ENCODE data around the gene PSEN2.

The PSEN2 gene

GRCh38 chr1:226887006-226887405 lies 16.6 kb downstream of the PSEN2 start:
- DNase-seq, result no peak

GRCh38 chr1:226888021-226888420 lies 17.6 kb downstream of the PSEN2 start:
- no peak for DNase-seq

- no peak for DNase-seq
These were observed 18.4 kb downstream of the PSEN2 start for GRCh38 chr1:226888816-226889215.

- no peak for DNase-seq
These were observed 19.4 kb downstream of the PSEN2 start for GRCh38 chr1:226889616-226890330.

DNA sequence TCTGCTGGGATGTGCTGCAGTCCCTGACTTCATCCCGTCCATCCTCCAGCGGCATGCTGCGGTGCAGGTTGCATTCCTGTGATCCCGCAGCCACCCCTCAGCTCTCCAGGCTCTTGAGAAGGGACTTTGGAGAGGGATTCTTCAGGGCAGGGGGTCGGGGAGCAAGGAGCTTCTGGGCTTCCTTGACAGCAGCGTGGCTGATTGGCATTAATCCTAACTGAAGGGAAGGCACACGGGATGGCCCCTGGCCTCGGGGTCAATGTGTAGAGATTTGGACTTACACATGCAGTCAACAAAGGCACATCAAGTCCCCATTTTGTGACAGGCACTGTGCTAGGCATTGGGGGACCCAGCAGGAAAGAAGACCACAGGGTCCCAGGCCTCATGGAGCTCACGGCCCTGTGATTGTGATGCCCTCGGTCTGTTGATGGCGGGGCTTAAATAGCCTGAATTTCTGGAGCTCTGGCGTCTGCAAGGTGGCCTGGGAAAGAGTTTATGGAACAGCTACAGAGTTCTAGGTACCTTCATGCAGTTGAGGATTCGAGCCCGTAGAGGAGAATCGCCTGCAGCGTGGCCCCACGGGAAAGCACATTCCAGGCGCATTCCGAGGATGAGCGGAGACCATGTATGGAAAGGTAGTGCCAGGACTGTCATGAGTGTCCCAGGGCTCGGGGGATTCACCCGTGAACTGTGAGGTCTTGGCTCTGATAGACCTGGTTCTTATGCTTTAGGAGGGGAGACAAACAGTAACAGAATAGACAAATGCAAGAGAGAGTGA lies 20.1 kb downstream of the PSEN2 start:
- DNase-seq, result no peak

- DNase-seq, result no peak
These were observed 20.9 kb downstream of the PSEN2 start for GRCh38 chr1:226891346-226891745.

DNA sequence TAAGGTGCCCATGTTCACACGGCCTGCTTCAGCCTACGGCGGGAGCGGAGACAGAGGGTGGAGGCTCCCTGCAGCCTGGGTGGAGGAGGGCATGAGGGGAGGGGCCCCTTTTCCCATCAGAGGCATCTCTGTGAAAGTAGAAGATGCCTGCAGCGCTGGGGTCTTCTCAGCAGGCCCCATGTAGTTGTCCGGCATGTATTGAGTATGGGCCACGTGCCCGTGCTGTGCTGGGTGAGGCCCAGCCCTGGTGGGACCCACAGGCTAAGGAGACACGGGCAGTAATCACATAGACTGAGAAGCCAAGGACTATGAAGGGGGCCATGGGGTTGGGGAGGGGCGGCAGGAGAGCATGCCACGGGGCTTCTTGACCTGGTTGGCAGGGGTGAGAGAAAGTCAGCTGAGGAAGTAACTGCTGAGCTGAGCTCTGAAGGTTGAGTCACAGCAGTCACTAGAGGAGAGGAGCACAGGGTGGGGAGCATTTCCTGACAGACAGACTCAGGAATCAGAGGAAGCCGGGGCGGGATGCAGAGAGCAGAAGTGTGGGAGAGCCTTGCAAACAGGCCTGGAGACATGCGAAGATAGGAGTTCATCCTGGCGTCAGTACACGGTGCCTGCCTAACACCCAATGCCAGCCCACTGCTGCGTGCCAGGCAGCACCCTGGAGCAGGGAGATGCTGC lies 21.6 kb downstream of the PSEN2 start:
- no peak for DNase-seq

- DNase-seq, result no peak
These were observed 22.1 kb downstream of the PSEN2 start for GRCh38 chr1:226892524-226892875.

DNA sequence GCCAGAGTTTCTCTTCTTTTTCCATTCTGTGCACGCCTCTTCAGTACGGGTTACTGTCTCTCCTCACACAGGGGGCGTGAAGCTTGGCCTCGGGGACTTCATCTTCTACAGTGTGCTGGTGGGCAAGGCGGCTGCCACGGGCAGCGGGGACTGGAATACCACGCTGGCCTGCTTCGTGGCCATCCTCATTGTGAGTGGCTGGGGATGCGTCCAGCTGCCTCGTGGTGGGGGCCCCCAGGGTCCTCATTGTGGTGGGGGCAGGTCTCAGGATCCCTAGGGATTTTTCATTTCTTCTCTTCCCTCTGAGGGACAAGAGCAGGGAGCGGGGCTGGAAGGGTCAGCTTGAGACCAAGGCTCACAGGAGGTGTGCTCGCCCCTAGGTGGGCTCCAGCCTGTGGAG lies 23.5 kb downstream of the PSEN2 start:
- no peak for DNase-seq

DNA sequence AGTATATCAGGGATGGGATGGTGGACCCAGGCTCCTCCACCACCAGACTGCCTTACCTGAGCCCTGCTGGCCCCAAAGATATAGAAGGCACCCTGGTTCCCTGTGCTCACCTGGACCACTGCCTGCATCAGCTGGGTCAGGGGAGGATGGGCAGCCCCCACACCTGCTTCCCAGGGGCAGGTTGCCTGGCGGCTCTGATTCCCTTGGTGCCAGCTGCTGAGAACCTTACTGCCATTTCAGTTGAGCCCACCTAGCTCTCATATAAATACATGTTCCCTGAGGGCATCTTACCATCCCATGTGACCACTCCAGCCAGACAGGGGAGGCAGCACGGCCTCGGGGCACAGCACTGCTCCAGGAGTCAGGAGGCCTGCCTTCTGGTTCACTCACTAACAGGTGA lies 24.4 kb downstream of the PSEN2 start:
- DNase-seq, result no peak

DNA sequence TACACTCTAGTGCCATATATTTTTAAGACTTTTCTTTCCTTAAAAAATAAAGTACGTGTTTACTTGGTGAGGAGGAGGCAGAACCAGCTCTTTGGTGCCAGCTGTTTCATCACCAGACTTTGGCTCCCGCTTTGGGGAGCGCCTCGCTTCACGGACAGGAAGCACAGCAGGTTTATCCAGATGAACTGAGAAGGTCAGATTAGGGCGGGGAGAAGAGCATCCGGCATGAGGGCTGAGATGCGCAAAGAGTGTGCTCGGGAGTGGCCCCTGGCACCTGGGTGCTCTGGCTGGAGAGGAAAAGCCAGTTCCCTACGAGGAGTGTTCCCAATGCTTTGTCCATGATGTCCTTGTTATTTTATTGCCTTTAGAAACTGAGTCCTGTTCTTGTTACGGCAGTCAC lies 25.2 kb downstream of the PSEN2 start:
- no peak for DNase-seq

DNA sequence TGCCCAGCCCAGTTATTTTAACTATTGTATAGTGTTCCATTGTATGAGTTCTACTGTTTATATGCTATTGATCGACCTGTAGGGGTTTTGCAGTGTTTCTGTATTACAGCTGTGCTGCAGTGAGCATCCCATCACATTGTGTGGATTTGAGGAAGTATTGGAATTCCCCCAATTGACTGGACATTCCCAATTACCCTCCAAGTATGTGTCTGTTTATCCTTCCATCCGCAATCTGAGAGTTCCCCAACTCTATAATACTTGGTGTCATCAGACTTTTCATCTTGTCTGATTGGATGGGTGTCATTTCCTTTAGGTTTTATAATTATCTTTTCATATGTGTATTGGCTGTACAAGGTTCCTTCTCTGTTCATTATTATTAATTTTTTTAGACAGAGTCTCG lies 27.8 kb downstream of the PSEN2 start:
- no peak for DNase-seq

DNA sequence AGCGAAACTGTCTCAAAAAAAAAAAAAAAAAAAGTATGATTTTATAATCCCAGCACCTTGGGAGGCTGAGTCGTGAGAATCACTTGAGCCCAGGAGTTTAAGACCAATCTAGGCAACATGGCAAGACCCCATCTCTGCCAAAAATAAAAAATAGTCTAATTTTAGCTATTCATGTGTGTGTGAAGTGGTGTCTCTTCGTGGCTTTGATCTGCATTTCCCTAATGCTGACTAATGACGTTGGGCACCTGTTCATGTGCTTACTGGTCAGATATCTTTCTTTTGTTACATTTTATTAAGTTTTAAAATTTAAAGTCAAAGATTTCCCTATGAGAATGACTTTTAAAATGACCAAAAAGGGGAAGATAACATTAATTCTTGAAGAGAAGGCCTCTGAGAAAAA lies 31.0 kb downstream of the PSEN2 start:
- DNase-seq, result no peak

DNA sequence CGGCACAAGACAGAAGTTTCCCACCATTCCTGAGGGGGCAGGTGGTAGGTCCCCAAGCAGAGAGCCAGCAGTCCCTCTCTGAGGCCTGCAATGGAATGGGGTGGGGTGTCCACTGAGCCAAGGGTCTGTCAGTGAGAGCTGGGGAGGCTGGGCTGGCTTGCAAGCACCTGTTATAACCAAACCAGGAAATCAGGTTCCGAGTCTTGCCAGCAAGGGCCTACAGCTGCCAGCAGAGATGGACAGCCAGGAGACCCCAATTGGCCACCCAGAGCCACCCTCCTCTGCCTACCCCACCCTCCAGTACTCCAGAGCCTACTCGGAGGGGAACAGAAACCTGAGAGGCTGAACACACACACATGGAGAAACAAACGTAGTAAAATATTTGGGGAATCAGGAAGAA lies 32.2 kb downstream of the PSEN2 start:
- no peak for DNase-seq

GRCh38 chr1:226903819-226904716 lies 33.7 kb downstream of the PSEN2 start:
- DNase-seq, result no peak

DNA sequence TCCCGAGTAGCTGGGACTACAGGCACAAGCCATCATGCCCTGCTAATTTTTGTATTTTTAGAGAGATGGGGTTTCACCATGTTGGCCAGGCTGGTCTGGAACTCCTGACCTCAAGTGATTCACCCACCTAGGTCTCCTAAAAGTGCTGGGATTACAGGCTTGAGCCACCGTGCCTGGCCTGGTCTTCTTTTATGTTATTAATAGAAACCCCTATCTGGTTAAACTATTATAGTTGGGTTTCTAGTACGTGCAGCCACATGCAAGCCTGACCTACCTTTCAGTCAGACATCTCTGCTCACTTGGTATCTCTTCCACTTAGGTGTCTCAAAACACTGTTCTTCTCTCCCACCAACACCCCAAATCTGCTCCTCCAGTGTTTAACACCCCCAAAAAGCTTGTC lies 34.4 kb downstream of the PSEN2 start:
- no peak for DNase-seq

- DNase-seq, result no peak
These were observed 38.0 kb downstream of the PSEN2 start for GRCh38 chr1:226908419-226908818.

DNA sequence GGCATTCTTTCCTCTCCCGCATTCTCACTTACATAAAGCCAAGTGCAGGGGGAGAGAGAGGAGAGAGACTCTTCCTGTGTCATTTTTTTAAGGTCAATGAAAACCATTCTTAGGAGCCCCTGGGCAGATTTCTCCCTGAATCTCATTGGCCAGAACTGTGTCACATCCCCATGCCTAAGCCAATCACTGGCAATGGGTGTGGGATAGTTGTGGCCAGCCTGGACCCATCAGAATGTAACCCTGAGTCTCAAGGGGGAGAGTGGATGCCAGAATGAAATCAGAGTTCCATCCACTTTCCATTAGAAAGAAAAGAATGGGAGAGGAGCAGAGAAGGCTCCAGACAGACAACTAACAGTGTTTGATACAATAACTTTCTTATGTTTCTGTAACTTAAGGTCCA lies 38.5 kb downstream of the PSEN2 start:
- no peak for DNase-seq

GRCh38 chr1:226912587-226913176 lies 42.3 kb downstream of the PSEN2 start:
- peak; percentile 36 to 37 for DNase-seq

DNA sequence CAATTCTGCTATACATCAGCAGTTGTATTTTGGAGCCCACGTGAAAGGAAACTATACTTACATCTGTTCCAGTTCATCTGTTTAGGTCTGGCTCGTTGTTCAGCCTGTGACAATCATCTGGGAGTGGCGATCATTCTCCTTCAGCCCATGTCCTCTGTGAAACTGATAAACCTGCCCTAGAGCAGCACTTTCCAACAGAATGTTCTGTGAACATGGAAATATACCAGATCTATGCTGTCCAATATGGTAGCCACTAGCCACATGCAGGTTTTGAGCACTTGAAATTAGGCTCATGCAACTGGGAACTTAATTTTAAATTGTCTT lies 45.2 kb downstream of the PSEN2 start:
- no peak for DNase-seq

DNA sequence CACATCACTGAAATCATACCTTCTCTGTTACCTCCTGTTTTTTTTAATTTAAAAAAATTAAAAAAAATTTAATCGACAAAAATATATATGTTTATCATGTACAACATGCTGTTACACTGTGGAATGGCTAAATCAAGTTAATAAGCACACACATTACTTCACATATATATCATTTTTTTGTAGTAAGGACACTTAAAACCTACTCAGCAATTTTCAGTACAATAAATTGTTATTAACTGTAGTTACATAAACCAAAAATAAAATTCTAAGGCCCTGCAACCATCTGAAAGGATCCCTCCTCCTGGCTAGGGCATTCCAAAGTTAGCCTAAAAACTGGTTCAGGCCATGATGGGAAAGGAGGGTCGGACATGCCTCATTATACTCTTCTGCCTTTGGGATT lies 46.1 kb downstream of the PSEN2 start:
- DNase-seq, result no peak

DNA sequence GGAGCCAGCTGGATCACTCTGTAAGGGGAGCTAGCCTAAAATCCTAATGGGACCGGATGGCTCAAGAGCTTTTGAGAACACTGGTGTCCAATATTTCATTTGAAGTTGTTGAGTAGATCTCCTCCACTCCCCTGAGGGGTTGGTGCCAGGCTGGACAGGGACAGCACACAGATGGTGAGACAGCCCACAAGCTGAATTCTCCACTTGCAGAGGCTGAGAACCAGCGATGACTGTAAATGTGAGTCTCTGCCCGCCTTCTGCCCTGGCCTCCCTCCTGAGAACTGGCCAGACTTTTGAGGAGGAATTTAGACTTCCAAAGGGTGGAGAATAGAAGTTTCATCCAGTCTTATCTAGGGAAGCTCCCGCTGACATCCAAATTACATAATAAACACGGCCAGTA lies 49.2 kb downstream of the PSEN2 start:
- no peak for DNase-seq

DNA sequence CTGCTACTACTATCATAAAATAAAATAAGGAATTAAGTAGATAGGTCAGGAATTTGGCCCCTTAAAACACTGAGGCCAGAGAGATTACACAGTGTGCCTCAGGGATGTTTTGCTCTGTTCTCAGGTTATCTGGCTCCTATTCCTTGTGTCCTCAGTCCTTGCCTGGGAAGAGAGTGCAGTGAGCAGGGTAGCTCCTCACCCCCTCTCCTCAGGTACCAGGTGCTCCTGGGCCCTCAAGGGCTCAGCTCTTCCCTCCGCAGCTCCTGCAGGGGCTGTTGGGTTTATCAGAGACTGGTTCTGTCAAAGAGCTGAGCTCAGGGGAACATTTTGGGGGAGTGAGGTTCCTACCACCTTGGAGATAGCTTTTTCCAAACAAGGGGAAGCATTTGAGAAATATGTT lies 49.6 kb downstream of the PSEN2 start:
- no peak for DNase-seq

All from activated CD4-positive, alpha-beta T cell treated with anti-CD3 and anti-CD28 coated beads for 4 hours (primary cell).